Activated T-helper 1 cell treated with anti-CD3 and anti-CD28 coated beads, Interleukin-12 subunit alpha, Interleukin-12 subunit beta, Interleukin-2, Interleukin-4 antibody, amounts not matched to agents 30 ng/mL and 10 ng/mL and 1 ng/mL, durations not matched to agents 14 hours and 24 hours and 36 hours (primary cell): ENCODE measurements around the gene RAP1GDS1. TPM values are rescaled to one million over a fixed set of nuclear protein-coding genes. Genes with fewer than 3 reads are reported as not detected.
"Not testable (repeated sequence)": the region's sequence is repeated elsewhere in the genome, so short reads cannot be mapped to it uniquely, and the experiment has no call there.

Source experiments
- DNase-seq: peaks from one replicate; pipeline ENCODE4 v3.0.0; 2021; ENCODE audit warnings: low spot score
- H3K27ac Mint-ChIP-seq: one replicate; pipeline ENCODE4 v1.8.0; 2021; ENCODE audit warnings: mild to moderate bottlenecking, mixed read lengths
- H3K27me3 Mint-ChIP-seq: one replicate; pipeline ENCODE4 v1.8.0; 2022; ENCODE audit warnings: mild to moderate bottlenecking, moderate library complexity, mixed read lengths; ENCODE audit not compliant: insufficient read depth
- H3K36me3 Mint-ChIP-seq: one replicate; pipeline ENCODE4 v1.8.0; 2021; ENCODE audit warnings: low read depth, mixed read lengths
- H3K4me1 Mint-ChIP-seq: one replicate; pipeline ENCODE4 v1.8.0; 2021; ENCODE audit warnings: low read depth, mixed read lengths
- H3K4me3 Mint-ChIP-seq: one replicate; pipeline ENCODE4 v1.8.0; 2021; ENCODE audit warnings: mild to moderate bottlenecking, moderate library complexity, mixed read lengths
- H3K9me3 Mint-ChIP-seq: one replicate; pipeline ENCODE4 v1.8.0; 2021; ENCODE audit warnings: mixed read lengths
- intact Hi-C: fragments of 100-400 bp; cut with micrococcal nuclease; formaldehyde crosslinking; loops from one replicate; pipeline ENCODE4 v1.15.1; 2024
- total RNA-seq: library from RNA; stranded (reverse); gene quantifications from 2 replicates; pipeline ENCODE4 v1.2.3, GENCODE V29; 2022

RAP1GDS1 gene
- total RNA-seq, 1 donor from 2014 or later = 53.0 TPM

DNA sequence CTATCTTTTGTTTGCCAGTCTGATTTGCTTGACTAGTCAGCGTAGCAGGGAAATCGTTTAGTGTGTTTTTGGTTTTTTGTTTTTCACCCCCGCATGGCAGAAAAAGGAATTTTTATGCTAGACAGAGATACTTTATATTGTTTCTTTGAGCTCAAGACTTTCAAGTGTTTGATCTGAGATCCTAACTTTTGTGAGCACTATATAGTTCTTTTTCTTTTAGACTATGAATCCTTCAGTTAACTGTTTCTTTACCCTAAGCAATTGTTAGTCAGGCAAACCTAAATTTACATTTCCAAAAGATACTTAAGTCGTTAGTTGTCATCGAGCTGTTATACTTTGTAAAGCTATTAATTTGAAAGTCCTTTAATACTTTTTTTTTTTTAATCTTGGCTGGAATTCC lies 73.3 kb downstream of the RAP1GDS1 start:
- no peak overlapping the region for H3K4me3 Mint-ChIP-seq
- no peak for DNase-seq
- intact Hi-C loops = no loop called here
- peaks cover 19% of the 10 kb centered on the region for H3K9me3 Mint-ChIP-seq
- no peaks in the 10 kb centered on the region for H3K4me1 Mint-ChIP-seq
- peaks cover 17% of the 10 kb centered on the region for H3K36me3 Mint-ChIP-seq
- H3K27ac Mint-ChIP-seq = no peak overlapping the region
- H3K27me3 Mint-ChIP-seq = no peaks in the 10 kb centered on the region

DNA sequence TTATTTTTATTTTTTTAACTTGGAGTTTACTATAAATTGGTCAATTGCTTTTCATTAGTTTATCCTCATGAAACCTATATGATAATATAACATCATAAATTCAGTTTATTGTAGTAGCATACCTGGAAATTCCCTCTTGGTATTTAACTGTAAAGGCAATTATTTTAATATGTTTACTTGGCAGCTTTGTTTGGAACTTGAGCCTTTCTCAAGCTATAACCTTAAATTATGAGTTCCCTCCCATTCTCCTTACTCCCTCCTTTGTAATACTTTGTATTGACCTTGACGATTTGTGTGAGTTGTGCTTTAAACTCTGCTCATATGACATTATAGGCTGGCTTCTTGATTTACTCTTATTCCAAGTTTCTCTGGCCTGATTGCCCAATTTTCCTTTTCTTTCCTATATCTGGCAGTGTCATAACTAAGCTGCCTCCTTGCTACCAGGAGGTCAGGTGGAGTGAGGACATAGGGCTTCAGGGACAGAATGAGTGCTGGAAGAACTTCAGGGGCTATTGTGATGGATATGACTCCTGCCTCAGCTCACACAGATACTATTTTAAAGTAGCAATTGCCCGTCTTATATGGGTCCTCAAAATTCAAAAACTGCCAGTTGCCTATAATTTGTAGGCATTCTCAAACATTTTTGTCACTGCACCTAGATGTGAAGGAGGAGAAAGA lies 77.7 kb downstream of the RAP1GDS1 start:
- no peak overlapping the region for H3K27ac Mint-ChIP-seq
- no peaks in the 10 kb centered on the region for H3K4me1 Mint-ChIP-seq
- H3K27me3 Mint-ChIP-seq = no peaks in the 10 kb centered on the region
- peaks cover 14% of the 10 kb centered on the region for H3K36me3 Mint-ChIP-seq
- intact Hi-C loops = no loop called here
- H3K9me3 Mint-ChIP-seq = peaks cover 5% of the 10 kb centered on the region
- no peak overlapping the region for H3K4me3 Mint-ChIP-seq
- DNase-seq = no peak

DNA sequence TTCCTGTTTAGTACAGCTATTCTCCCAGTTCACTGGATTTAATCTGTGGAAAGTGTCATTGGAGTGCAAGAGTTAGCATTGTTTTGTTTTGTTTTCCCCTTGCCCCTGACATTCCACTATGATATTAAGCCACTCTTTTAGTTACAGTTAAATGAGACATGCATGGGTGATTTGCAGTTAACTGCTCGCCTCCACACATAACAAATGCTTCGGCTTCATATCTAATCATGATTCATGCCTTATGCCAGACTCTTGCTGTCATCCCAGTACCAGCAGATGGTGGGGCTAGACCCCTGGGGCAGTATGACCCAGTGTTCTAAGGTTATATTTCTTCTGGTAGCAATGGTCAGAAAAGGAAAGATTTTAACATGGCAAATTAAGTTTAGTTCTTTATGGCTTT lies 80.1 kb downstream of the RAP1GDS1 start:
- H3K27ac Mint-ChIP-seq = no peak overlapping the region
- intact Hi-C loops = no loop called here
- no peak for DNase-seq
- no peak overlapping the region for H3K4me3 Mint-ChIP-seq
- no peaks in the 10 kb centered on the region for H3K27me3 Mint-ChIP-seq
- H3K9me3 Mint-ChIP-seq = no peaks in the 10 kb centered on the region
- H3K4me1 Mint-ChIP-seq = no peaks in the 10 kb centered on the region
- H3K36me3 Mint-ChIP-seq = peaks cover 12% of the 10 kb centered on the region

DNA sequence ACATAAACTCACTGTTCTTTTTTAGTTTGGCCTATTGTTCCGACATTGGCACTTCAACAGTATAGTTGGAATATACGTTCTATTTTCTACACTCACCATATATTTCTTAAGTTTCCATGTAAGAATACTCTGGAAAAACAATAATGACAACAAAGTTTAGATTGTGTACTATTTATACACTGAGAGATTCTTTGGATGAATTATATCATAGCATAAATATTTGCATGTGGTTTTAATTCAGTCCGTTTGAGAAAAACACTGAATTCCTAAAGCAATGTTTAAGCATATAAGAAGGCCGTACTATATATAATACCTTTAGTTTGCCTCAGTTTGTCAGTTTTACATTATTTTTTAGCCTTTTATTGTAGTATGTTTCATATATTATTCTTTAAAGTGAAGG lies 82.4 kb downstream of the RAP1GDS1 start:
- DNase-seq = no peak
- no peaks in the 10 kb centered on the region for H3K27me3 Mint-ChIP-seq
- no peak overlapping the region for H3K4me3 Mint-ChIP-seq
- no peak overlapping the region for H3K27ac Mint-ChIP-seq
- no peaks in the 10 kb centered on the region for H3K4me1 Mint-ChIP-seq
- peaks cover 7% of the 10 kb centered on the region for H3K9me3 Mint-ChIP-seq
- H3K36me3 Mint-ChIP-seq = peaks cover 17% of the 10 kb centered on the region
- intact Hi-C loops = no loop called here

DNA sequence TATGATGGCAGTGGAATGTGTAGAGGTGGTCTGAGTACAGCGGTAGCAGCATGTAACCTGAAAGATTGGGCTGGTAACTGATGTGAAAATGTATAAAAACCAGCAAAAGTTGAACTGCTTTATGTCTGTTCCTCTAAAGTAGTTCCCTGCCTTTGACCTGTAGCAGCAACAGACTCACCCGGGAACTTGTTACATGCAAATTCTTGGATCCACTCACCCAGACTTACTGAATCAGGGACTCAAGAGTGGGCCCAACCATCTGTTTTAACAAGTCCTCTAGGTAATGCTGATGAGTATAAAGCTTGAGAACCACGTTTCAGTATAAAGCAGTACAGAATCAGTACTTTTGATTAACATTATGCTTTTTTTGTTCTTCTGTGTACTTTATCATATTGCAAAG lies 84.7 kb downstream of the RAP1GDS1 start:
- Mint-ChIP-seq H3K27ac (no peak overlapping the region), H3K27me3 (no peaks in the 10 kb centered on the region), H3K4me1 (no peaks in the 10 kb centered on the region), H3K9me3 (peaks cover 9% of the 10 kb centered on the region), H3K36me3 (peaks cover 17% of the 10 kb centered on the region), H3K4me3 (no peak overlapping the region)
- DNase-seq = no peak
- intact Hi-C loops = no loop called here

DNA sequence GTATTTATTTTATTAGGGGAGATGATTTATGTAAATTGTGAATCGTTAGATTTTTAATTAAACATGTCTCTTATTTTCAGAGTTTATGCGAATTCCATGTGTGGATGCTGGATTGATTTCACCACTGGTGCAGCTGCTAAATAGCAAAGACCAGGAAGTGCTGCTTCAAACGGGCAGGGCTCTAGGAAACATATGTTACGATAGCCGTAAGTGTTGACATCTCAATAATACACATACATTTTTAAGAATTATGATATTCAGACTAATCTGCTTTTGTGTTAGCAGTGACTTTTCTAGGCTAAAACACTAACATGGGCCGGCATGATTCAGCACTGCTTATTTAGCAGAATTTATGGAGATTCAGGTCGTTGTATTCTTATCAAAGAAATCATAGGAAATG lies 91.2 kb downstream of the RAP1GDS1 start:
- H3K4me1 Mint-ChIP-seq = no peaks in the 10 kb centered on the region
- H3K36me3 Mint-ChIP-seq = peaks cover 26% of the 10 kb centered on the region
- H3K27ac Mint-ChIP-seq = no peak overlapping the region
- H3K4me3 Mint-ChIP-seq = no peak overlapping the region
- no peaks in the 10 kb centered on the region for H3K27me3 Mint-ChIP-seq
- intact Hi-C loops = no loop called here
- DNase-seq = no peak
- H3K9me3 Mint-ChIP-seq = peaks cover 9% of the 10 kb centered on the region

DNA sequence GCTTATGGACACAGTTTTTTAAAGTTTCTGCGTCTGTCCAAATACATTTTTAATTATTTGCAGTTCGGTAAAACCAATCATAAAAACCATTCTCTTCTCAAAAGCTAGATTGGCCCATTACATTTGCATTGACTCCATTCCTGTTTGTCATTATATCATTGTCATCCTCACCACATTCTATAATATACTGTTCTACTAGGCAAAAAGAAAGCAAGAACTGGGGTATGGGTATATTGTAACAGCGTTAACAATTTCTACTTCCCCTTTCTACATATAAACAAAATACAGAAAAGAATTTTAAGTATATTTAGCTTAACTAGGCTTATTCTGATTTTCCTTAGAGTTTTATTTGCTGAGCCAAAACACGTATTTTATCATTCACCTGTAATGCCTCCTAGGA lies 91.8 kb downstream of the RAP1GDS1 start:
- no peak overlapping the region for H3K4me3 Mint-ChIP-seq
- intact Hi-C loops = no loop called here
- no peaks in the 10 kb centered on the region for H3K4me1 Mint-ChIP-seq
- H3K36me3 Mint-ChIP-seq = peaks cover 23% of the 10 kb centered on the region
- peaks cover 9% of the 10 kb centered on the region for H3K9me3 Mint-ChIP-seq
- H3K27me3 Mint-ChIP-seq = no peaks in the 10 kb centered on the region
- DNase-seq = no peak
- no peak overlapping the region for H3K27ac Mint-ChIP-seq

DNA sequence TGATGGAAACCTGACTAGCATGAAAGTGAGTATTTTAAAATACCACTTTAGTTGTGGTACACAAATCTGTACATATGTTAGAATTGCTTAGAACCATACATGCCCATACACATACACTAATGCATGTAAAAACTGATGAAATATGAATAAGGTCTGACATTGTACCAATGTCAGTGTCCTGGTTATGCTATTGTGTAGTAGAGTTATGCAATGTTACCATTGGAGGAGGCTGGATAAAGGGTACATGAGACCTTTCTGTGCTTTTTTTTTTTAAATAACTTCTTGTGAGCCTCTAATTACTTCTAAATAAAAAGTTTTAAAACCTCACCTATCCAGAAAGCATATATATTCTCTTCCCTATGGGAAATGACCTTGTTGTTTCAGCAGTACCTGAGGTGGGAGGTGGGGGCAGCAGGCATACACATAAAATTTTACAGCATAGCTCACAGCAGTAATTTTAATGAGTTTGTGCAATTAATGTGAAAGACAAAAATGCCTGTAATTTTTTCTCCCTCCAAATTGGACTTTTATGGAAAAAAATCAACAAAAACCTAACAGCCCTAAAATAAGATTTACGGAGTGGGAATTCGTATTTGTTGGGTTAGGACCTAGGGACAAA lies 97.6 kb downstream of the RAP1GDS1 start:
- H3K4me3 Mint-ChIP-seq = no peak overlapping the region
- no peak for DNase-seq
- intact Hi-C loops = no loop called here
- H3K27ac Mint-ChIP-seq = no peak overlapping the region
- H3K27me3 Mint-ChIP-seq = no peaks in the 10 kb centered on the region
- H3K9me3 Mint-ChIP-seq = no peaks in the 10 kb centered on the region
- peaks cover 12% of the 10 kb centered on the region for H3K4me1 Mint-ChIP-seq
- H3K36me3 Mint-ChIP-seq = peaks cover 17% of the 10 kb centered on the region

DNA sequence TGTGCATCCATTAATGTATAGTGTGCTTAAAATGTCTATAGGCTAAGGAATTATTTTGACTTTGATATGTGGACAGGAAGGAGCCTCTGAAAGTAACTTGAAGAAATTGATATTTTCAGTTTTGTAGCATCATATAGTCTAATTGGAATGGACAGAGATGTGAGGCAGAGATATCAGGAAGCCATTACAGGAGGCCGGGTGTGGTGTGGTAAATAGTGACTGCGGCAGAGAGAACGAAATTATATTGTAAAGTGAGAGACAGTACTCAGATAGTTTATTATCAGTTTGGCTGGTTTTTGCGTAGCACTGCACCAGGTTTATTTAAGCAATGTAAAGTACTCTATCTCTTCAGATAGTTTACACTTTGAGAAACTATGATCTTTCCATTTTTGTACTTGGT lies 98.5 kb downstream of the RAP1GDS1 start:
- no peak for DNase-seq
- no peaks in the 10 kb centered on the region for H3K27me3 Mint-ChIP-seq
- intact Hi-C loops = no loop called here
- H3K9me3 Mint-ChIP-seq = no peaks in the 10 kb centered on the region
- no peak overlapping the region for H3K4me3 Mint-ChIP-seq
- H3K27ac Mint-ChIP-seq = peak overlapping the region; percentile 35
- peaks cover 23% of the 10 kb centered on the region for H3K36me3 Mint-ChIP-seq
- H3K4me1 Mint-ChIP-seq = peaks cover 12% of the 10 kb centered on the region

DNA sequence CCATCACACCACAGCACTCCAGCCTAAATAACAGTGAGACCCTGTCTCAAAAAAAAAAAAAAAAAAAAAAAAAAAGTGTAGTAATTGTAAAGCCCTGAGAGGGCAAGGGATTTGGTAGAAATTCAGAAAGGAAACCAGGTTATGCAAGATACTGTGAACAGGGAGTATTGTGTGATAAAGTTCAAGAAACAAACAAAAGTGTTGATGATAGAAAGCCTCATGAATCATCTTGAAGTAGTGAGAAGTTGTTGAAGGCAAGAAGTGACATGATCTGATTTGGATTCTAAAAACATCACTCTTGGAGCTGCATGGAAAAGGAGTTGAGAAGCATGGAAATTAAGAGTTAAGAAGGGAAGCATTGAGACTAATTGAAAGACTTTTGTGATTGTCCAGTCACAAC lies 102.2 kb downstream of the RAP1GDS1 start:
- Mint-ChIP-seq H3K9me3 (peaks cover 21% of the 10 kb centered on the region), H3K27ac (no peak overlapping the region), H3K36me3 (peaks cover 43% of the 10 kb centered on the region), H3K4me1 (peaks cover 12% of the 10 kb centered on the region), H3K4me3 (no peak overlapping the region), H3K27me3 (no peaks in the 10 kb centered on the region)
- intact Hi-C loops = no loop called here
- DNase-seq = no peak

DNA sequence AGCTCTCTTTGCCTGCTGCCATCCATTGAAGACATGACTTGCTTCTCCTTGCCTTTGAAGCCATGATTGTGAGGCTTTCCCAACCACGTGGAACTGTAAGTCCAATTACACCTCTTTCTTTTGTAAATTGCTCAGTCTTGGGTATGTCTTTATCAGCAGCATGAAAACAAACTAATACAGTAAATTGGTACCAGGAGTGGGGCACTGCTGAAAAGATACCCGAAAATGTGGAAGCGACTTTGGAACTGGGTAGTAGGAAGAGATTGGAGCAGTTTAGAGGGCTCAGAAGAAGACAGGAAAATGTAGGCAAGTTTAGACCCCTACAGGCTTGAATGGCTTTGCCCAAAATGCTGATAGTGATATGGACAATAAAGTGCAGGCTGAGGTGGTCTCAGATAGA lies 105.1 kb downstream of the RAP1GDS1 start:
- H3K9me3 Mint-ChIP-seq = peaks cover 29% of the 10 kb centered on the region
- H3K27ac Mint-ChIP-seq, H3K4me3 Mint-ChIP-seq, H3K4me1 Mint-ChIP-seq, DNase-seq, intact Hi-C loops, H3K27me3 Mint-ChIP-seq: not testable (repeated sequence)
- peaks cover 39% of the 10 kb centered on the region for H3K36me3 Mint-ChIP-seq

DNA sequence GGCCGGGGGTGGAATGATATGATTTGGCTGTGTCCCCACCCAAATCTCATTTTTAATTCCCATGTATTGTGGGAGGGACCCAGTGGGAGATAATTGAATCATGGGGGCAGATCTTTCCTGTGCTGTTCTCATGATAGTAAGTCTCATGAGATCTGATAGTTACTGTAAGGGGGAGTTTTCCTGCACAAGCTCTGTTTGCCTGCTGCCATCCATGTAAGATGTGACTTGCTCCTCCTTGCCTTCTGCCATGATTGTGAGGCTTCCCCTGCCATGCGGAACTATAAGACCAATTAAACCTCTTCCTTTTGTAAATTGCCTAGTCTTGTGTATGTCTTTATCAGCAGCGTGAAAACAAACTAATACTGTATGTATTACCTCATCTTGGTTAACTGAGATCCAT lies 106.8 kb downstream of the RAP1GDS1 start:
- intact Hi-C loops, H3K4me1 Mint-ChIP-seq, DNase-seq, H3K27me3 Mint-ChIP-seq, H3K4me3 Mint-ChIP-seq, H3K27ac Mint-ChIP-seq: not testable (repeated sequence)
- Mint-ChIP-seq H3K9me3 (peaks cover 29% of the 10 kb centered on the region), H3K36me3 (peaks cover 39% of the 10 kb centered on the region)

DNA sequence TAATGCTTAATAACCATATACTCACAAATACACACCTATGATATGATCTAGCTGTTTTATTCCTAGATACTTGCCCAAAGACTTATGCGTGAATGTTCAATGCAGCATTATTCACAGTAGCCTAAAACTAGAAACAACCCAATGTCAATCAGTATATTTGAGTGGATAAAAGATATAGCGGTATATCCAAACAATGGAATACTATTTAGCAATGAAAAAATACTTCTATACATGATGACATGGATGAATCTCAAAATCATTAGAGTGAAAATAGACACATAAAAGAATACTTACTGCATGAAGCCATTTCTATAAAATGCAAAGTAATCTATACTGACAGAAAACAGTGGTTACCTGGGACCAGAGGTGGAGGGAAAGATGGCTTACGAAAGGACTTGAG lies 108.1 kb downstream of the RAP1GDS1 start:
- peaks cover 29% of the 10 kb centered on the region for H3K9me3 Mint-ChIP-seq
- H3K4me1 Mint-ChIP-seq = no peaks in the 10 kb centered on the region
- H3K36me3 Mint-ChIP-seq = peaks cover 37% of the 10 kb centered on the region
- no peak overlapping the region for H3K4me3 Mint-ChIP-seq
- no peaks in the 10 kb centered on the region for H3K27me3 Mint-ChIP-seq
- intact Hi-C loops = no loop called here
- no peak for DNase-seq
- H3K27ac Mint-ChIP-seq = no peak overlapping the region
